H1 (cell line): Measurements from ENCODE around the gene TAS1R1. TPM values are rescaled to one million over a fixed set of nuclear protein-coding genes. Genes with fewer than 3 reads are reported as not detected.

Experiments
- CTCF ChIA-PET: fragments of 300-600 bp; sonication (Branson Sonifier 250); formaldehyde crosslinking; loops from one replicate; lab custom pipeline; 2021; ENCODE audit not compliant: partially characterized antibody; lab: Charles Lee
- POLR2A ChIA-PET: fragments of 300-600 bp; sonication (Branson Sonifier 250); formaldehyde crosslinking; loops from one replicate; lab custom pipeline; 2021; ENCODE audit warnings: inconsistent platforms; ENCODE audit not compliant: partially characterized antibody; lab: Charles Lee
- DNase-seq, 2 experiments: peaks; one replicate each; pipeline versions ENCODE4 v3.0.0 to v3.0.0-alpha.2; 2010 to 2022; ENCODE audit warnings: low spot score in 2 of 2, low read depth in 1 of 2, mixed read lengths in 1 of 2
- FAIRE-seq: peaks from 2 replicates; lab custom pipeline; 2011; peaks lifted over from hg19 to GRCh38; lab: Jason Lieb, UNC
- H2AFZ ChIP-seq: 2 replicates; pipeline ENCODE4 v1.8.1; 2012; ENCODE audit warnings: low read length, inconsistent platforms
- H2AK5ac ChIP-seq: 2 replicates; pipeline ENCODE4 v1.6.1; 2013; ENCODE audit warnings: low read depth, low read length
- H2BK120ac ChIP-seq: replicated peaks from 2 replicates; pipeline ENCODE3; 2013; ENCODE audit warnings: low read depth, low read length, inconsistent platforms
- H2BK12ac ChIP-seq: 2 replicates; pipeline ENCODE4 v1.6.1; 2013; ENCODE audit warnings: low read depth, low read length
- H2BK15ac ChIP-seq: 2 replicates; pipeline ENCODE4 v1.6.1; 2013; ENCODE audit warnings: low read length
- H2BK20ac ChIP-seq: 2 replicates; pipeline ENCODE4 v1.6.1; 2013; ENCODE audit warnings: low read length
- H2BK5ac ChIP-seq: 2 replicates; pipeline ENCODE4 v1.6.1; 2013; ENCODE audit warnings: low read depth, low read length
- H3K14ac ChIP-seq: 2 replicates; pipeline ENCODE4 v1.6.1; 2013; ENCODE audit warnings: inconsistent platforms; ENCODE audit not compliant: insufficient read length
- H3K18ac ChIP-seq: 2 replicates; pipeline ENCODE4 v1.6.1; 2013; ENCODE audit warnings: low read length; ENCODE audit errors: extremely low read depth
- H3K23ac ChIP-seq: 2 replicates; pipeline ENCODE4 v1.6.1; 2013; ENCODE audit warnings: inconsistent platforms; ENCODE audit not compliant: insufficient read length
- H3K23me2 ChIP-seq: 2 replicates; pipeline ENCODE4 v1.6.1; 2013; ENCODE audit warnings: low read depth, low read length
- H3K27ac ChIP-seq: 2 replicates; pipeline ENCODE4 v1.6.1; 2011; ENCODE audit warnings: low read depth, low read length, inconsistent platforms
- H3K27me3 ChIP-seq, 4 experiments: replicated peaks in 1 of 4; 1 replicate in 1 of 4; 2 replicates in 3 of 4; pipeline versions ENCODE4 v1.6.1 to v1.8.1; 2011 to 2013; ENCODE audit warnings: low read length in 3 of 4, mild to moderate bottlenecking in 3 of 4, inconsistent platforms in 2 of 4, mixed read lengths in 2 of 4, moderate library complexity in 1 of 4; ENCODE audit not compliant: control insufficient read depth in 3 of 4, insufficient read depth in 3 of 4; ENCODE audit errors: extremely low read depth in 1 of 4
- H3K36me3 ChIP-seq, 4 experiments: 2 replicates each; pipeline versions ENCODE4 v1.6.1 to v1.8.1; 2011 to 2013; ENCODE audit warnings: mild to moderate bottlenecking in 4 of 4, low read length in 3 of 4, moderate library complexity in 2 of 4, control low read depth in 1 of 4, inconsistent platforms in 1 of 4; ENCODE audit not compliant: insufficient read depth in 4 of 4, control insufficient read depth in 2 of 4
- H3K4ac ChIP-seq: replicated peaks from 2 replicates; pipeline ENCODE3; 2013; ENCODE audit warnings: low read length, low read depth, mixed read lengths, inconsistent platforms; ENCODE audit not compliant: insufficient read length
- H3K4me1 ChIP-seq, 4 experiments: replicated peaks in 1 of 4; 1 replicate in 1 of 4; 2 replicates in 3 of 4; pipeline versions ENCODE4 v1.6.1 to v1.8.1; 2011 to 2013; ENCODE audit warnings: low read length in 3 of 4, inconsistent platforms in 2 of 4, mixed read lengths in 1 of 4; ENCODE audit not compliant: insufficient read depth in 4 of 4, control insufficient read depth in 3 of 4
- H3K4me2 ChIP-seq, 2 experiments: 2 replicates each; pipeline versions ENCODE4 v1.6.1 to v1.8.1; 2011 to 2013; ENCODE audit warnings: low read depth in 2 of 2, low read length in 2 of 2, control low read depth in 1 of 2, inconsistent platforms in 1 of 2, mild to moderate bottlenecking in 1 of 2; ENCODE audit not compliant: insufficient read depth in 1 of 2
- H3K4me3 ChIP-seq, 4 experiments: fragments of 200-600, 300-600 bp in 1 of 4; sonication (generic), shearing (Covaris generic), sonication (Bioruptor Twin) in 1 of 4; 2 replicates each; pipeline versions ENCODE4 v1.5.1 to v1.8.1; 2011 to 2016; ENCODE audit warnings: low read length in 4 of 4, low read depth in 3 of 4, control low read depth in 2 of 4, inconsistent platforms in 2 of 4, mild to moderate bottlenecking in 2 of 4, mixed read lengths in 1 of 4, moderate library complexity in 1 of 4; ENCODE audit not compliant: insufficient read depth in 2 of 4; ENCODE audit errors: extremely low read depth in 1 of 4
- H3K56ac ChIP-seq: replicated peaks from 2 replicates; pipeline ENCODE3; 2013; ENCODE audit warnings: low read depth, mild to moderate bottlenecking, mixed read lengths, low read length, inconsistent platforms; ENCODE audit not compliant: insufficient read length
- H3K79me1 ChIP-seq: 2 replicates; pipeline ENCODE4 v1.6.1; 2013; ENCODE audit warnings: low read depth, low read length, control low read depth
- H3K79me2 ChIP-seq, 2 experiments: 2 replicates each; pipeline versions ENCODE4 v1.6.1 to v1.8.1; 2012 to 2013; ENCODE audit warnings: low read length in 2 of 2, mild to moderate bottlenecking in 2 of 2, inconsistent platforms in 1 of 2; ENCODE audit not compliant: insufficient read depth in 2 of 2, control insufficient read depth in 1 of 2
- H3K9ac ChIP-seq, 4 experiments: replicated peaks in 1 of 4; 1 replicate in 1 of 4; 2 replicates in 3 of 4; pipeline versions ENCODE4 v1.6.1 to v1.8.1; 2011 to 2013; ENCODE audit warnings: low read depth in 3 of 4, low read length in 3 of 4, control low read depth in 2 of 4, mild to moderate bottlenecking in 2 of 4, moderate library complexity in 2 of 4, inconsistent platforms in 1 of 4; ENCODE audit errors: extremely low read depth in 1 of 4
- H3K9me3 ChIP-seq, 2 experiments: 2 replicates each; pipeline versions ENCODE4 v1.6.1 to v1.8.1; 2012 to 2013; ENCODE audit warnings: mild to moderate bottlenecking in 2 of 2, moderate library complexity in 2 of 2, control low read depth in 1 of 2, inconsistent platforms in 1 of 2, low read depth in 1 of 2, low read length in 1 of 2, mixed read lengths in 1 of 2; ENCODE audit not compliant: insufficient read depth in 2 of 2
- H4K20me1 ChIP-seq, 2 experiments: replicated peaks in 1 of 2; 2 replicates each; pipeline versions ENCODE3 to v1.8.1; 2011 to 2013; ENCODE audit warnings: inconsistent platforms in 2 of 2, low read length in 2 of 2, mild to moderate bottlenecking in 1 of 2; ENCODE audit not compliant: insufficient read depth in 2 of 2, control insufficient read depth in 1 of 2
- H4K5ac ChIP-seq: 2 replicates; pipeline ENCODE4 v1.6.1; 2013; ENCODE audit warnings: low read length, low read depth, mixed read lengths, inconsistent platforms; ENCODE audit not compliant: insufficient read length
- H4K8ac ChIP-seq: 2 replicates; pipeline ENCODE4 v1.8.0; 2013; ENCODE audit warnings: mild to moderate bottlenecking, moderate library complexity, low read length, inconsistent platforms; ENCODE audit not compliant: insufficient read depth; ENCODE audit errors: extremely low read depth
- H4K91ac ChIP-seq: replicated peaks from 2 replicates; pipeline ENCODE3; 2013; ENCODE audit warnings: low read length, mixed read lengths, inconsistent platforms; ENCODE audit not compliant: insufficient read length
- CBX8 ChIP-seq: fragments of 300-800, 300-1000 bp; sonication (generic); IDR thresholded peaks from 2 replicates; pipeline ENCODE4 v1.7.1; 2016; ENCODE audit warnings: low read depth, low read length, borderline replicate concordance
- CHD1 ChIP-seq: IDR thresholded peaks from 2 replicates; pipeline ENCODE4 v1.6.1; 2012; ENCODE audit warnings: low read depth, low read length, improper control_type of control experiment
- FOSL1 ChIP-seq: IDR thresholded peaks from 2 replicates; pipeline ENCODE4 v1.6.1; 2011; ENCODE audit warnings: mild to moderate bottlenecking, low read depth, low read length, moderate library complexity; ENCODE audit not compliant: insufficient read depth
- POU5F1 ChIP-seq: IDR thresholded peaks from 2 replicates; pipeline ENCODE4 v1.6.1; 2011; ENCODE audit warnings: low read depth, mild to moderate bottlenecking, low read length, moderate library complexity
- WGBS, 2 experiments: shearing (Covaris generic) in 1 of 2; methylation state at CpG; one replicate each; pipeline versions ENCODE4 v1.1.6 to v1.1.7; 2013 to 2015; ENCODE audit warnings: low lambda C conversion rate in 2 of 2, mixed read lengths in 2 of 2, inconsistent platforms in 1 of 2, low coverage in 1 of 2, missing lambda C conversion rate in 1 of 2; ENCODE audit not compliant: insufficient replicate concordance in 2 of 2, insufficient coverage in 1 of 2, insufficient read length in 1 of 2; ENCODE audit errors: extremely low coverage in 1 of 2, missing lambda C conversion rate in 1 of 2; 5-methylcytosine and 5-hydroxymethylcytosine counted together
- polyA plus RNA-seq, 7 experiments: library from polyadenylated mRNA; depleted of rRNA in 3 of 7; stranded (reverse) in 5 of 7; unstranded in 2 of 7; fragments of >200 nt in 5 of 7; fragments of 200-250 nt in 2 of 7; gene quantifications; 1 replicate in 5 of 7; 2 replicates in 1 of 7; 4 replicates in 1 of 7; pipeline versions ENCODE4 v1.2.1 to v1.2.3, GENCODE V29; 2011 to 2013; ENCODE audit warnings: missing spikeins in 2 of 7, mixed read lengths in 2 of 7
- total RNA-seq: library from RNA; stranded (reverse); fragmentation: NEBNext Ultra II Directional; extraction: Animal tissue kit (Norgen Biotek cat#: 25700); gene quantifications from 2 replicates; pipeline ENCODE4 v1.2.1, GENCODE V29; 2021

Gene TAS1R1
- total and polyA plus RNA-seq, 2 of the 8 experiments (the other 6 are each of a cell fraction or from before 2014, with no cell fraction given) = 0.26 TPM; not detected in 1

DNA sequence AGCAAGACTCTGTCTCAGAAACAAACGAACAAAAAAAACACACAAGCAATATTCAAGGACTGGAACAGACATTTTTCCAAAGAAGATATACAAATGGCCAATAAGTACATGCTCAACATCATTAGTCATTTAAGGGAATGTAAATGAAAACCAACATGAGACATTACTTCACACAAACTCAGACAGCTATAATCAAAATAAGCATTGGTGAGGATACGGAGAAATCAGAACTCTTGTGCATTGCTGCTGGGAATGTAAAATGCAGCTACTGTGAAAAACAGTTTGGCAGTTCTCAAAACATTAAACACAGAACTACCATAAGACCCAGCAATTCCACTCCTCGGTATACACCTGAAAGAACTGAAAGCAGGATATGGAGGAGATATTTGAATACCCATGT is 16.2 kb upstream of the TAS1R1 start:
- no peak overlapping the region for H4K5ac ChIP-seq
- H3K23me2 ChIP-seq = no peaks in the 10 kb centered on the region
- no peaks in the 10 kb centered on the region for H3K4me1 ChIP-seq
- H2AK5ac ChIP-seq = no peak overlapping the region
- no peak overlapping the region for H2BK5ac ChIP-seq
- no peak overlapping the region for H3K23ac ChIP-seq
- no peak overlapping the region for H4K8ac ChIP-seq
- H2BK20ac ChIP-seq = no peak overlapping the region
- no peak overlapping the region for H3K18ac ChIP-seq
- peaks cover 0 to 28% (median 11%) of the 10 kb centered on the region in 4 experiments; a peak in 6 of 8 replicates for H3K36me3 ChIP-seq
- H3K27ac ChIP-seq = no peak overlapping the region
- POLR2A ChIA-PET = interaction anchor here (1.5 kb wide), 1 partner anchor 65 kb away, joined by 6 read pairs; no protein-coding TSS in a partner anchor
- peaks cover 2 to 7% of the 10 kb centered on the region in 2 experiments for H4K20me1 ChIP-seq
- H2AFZ ChIP-seq = no peak overlapping the region
- no peak overlapping the region for H3K4me3 ChIP-seq
- H3K4me2 ChIP-seq = no peak overlapping the region
- H3K27me3 ChIP-seq = no peaks in the 10 kb centered on the region
- DNase-seq (no peak), FAIRE-seq (no peak)
- no peak overlapping the region for H3K56ac ChIP-seq
- 0 out of 2 replicates have a peak, but pooled peaks cover 2% of the 10 kb centered on the region for H3K79me1 ChIP-seq
- no peak overlapping the region for H2BK12ac ChIP-seq
- no peak for TF ChIP-seq FOSL1
- no peak for TF ChIP-seq CBX8
- no peak for TF ChIP-seq POU5F1
- TF ChIP-seq CHD1 = no peak
- H3K14ac ChIP-seq = no peak overlapping the region
- H3K79me2 ChIP-seq = peaks cover 0 to 12% of the 10 kb centered on the region in 2 experiments; a peak in 1 of 4 replicates
- H2BK15ac ChIP-seq = no peak overlapping the region
- CTCF ChIA-PET = interaction anchor here (8.9 kb wide), 1 partner anchor 17 kb away, joined by 57 read pairs; no protein-coding TSS in a partner anchor
- H3K4ac ChIP-seq = no peak overlapping the region
- WGBS, 2 experiments = 66% methylated on average over 3 of the region's 3 CpGs; no CpG with 5 or more reads in 1 of the 2 experiments
- no peaks in the 10 kb centered on the region for H3K9me3 ChIP-seq
- no peak overlapping the region for H3K9ac ChIP-seq
- H4K91ac ChIP-seq = no peak overlapping the region
- H2BK120ac ChIP-seq = no peak overlapping the region
